AG10803 (cell line): ENCODE results near the gene GPR135.

Source experiments
- DNase-seq: peaks from one replicate; pipeline ENCODE4 v3.0.0; 2010; ENCODE audit warnings: low read depth
- H3K4me3 ChIP-seq: 2 replicates; pipeline ENCODE4 v1.5.1; 2011; ENCODE audit warnings: mild to moderate bottlenecking, low read length, control low read depth
- CTCF ChIP-seq: conservative IDR thresholded peaks from 2 replicates; pipeline ENCODE4 v1.5.1; 2011; ENCODE audit warnings: mild to moderate bottlenecking, low read length, control low read depth, inconsistent platforms

Gene GPR135

GRCh38 chr14:59478540-59478939, 13.4 kb upstream of the GPR135 start:
- TF ChIP-seq CTCF, result no peak
- H3K4me3 ChIP-seq, result no peak overlapping the region
- DNase-seq, result no peak

- no peak for DNase-seq
- H3K4me3 ChIP-seq, result no peak overlapping the region
- TF ChIP-seq CTCF, result no peak
Measured at GRCh38 chr14:59475709-59476108, 10.5 kb upstream of the GPR135 start.

- DNase-seq, result peak; percentile 12
- no peak for TF ChIP-seq CTCF
- H3K4me3 ChIP-seq, result no peak overlapping the region
Measured at GRCh38 chr14:59474172-59474571, 9.0 kb upstream of the GPR135 start.

GRCh38 chr14:59464486-59465315, 479 bp downstream of the GPR135 start:
- peak; percentile 45 for DNase-seq
- no peak for TF ChIP-seq CTCF
- peak overlapping the region; percentile 60 for H3K4me3 ChIP-seq

GRCh38 chr14:59463787-59464485, 1.2 kb downstream of the GPR135 start:
- peak overlapping the region; percentile 60 for H3K4me3 ChIP-seq
- DNase-seq, result no peak
- no peak for TF ChIP-seq CTCF

- TF ChIP-seq CTCF, result no peak
- DNase-seq, result no peak
- H3K4me3 ChIP-seq, result no peak overlapping the region
Measured at GRCh38 chr14:59461891-59462290, 3.3 kb downstream of the GPR135 start.

GRCh38 chr14:59460378-59460777, 4.8 kb downstream of the GPR135 start:
- DNase-seq, result no peak
- TF ChIP-seq CTCF, result no peak

More at GRCh38 chr14:59460378-59460777, 4.8 kb downstream of the GPR135 start:
- no peak overlapping the region for H3K4me3 ChIP-seq
